DND-41 (cell line): ENCODE measurements around the gene SLC10A7.
A peak's percentile ranks its signal among the peaks of the same experiment; 100 is the strongest.

Experiments used
- ATAC-seq: fragments of 200-7000 bp; cut with Tn5 transposase; 3 replicates; pipeline ENCODE4 v1.9.1; 2021; ENCODE audit warnings: low read depth; ENCODE audit not compliant: insufficient read depth
- DNase-seq: peaks from one replicate; pipeline ENCODE4 v3.0.0-alpha.2; 2020
- H2AFZ ChIP-seq: 2 replicates; pipeline ENCODE4 v1.6.0; 2012; ENCODE audit warnings: low read depth, low read length
- H3K27ac ChIP-seq: 2 replicates; pipeline ENCODE4 v1.5.1; 2012; ENCODE audit warnings: low read length, inconsistent platforms
- H3K27me3 ChIP-seq: fragments of 200-600 bp; sonication (generic); 2 replicates; pipeline ENCODE4 v1.6.0; 2012; ENCODE audit warnings: low read length, mild to moderate bottlenecking, inconsistent platforms; ENCODE audit not compliant: insufficient read depth, poor library complexity
- H3K36me3 ChIP-seq: 2 replicates; pipeline ENCODE4 v1.5.1; 2012; ENCODE audit warnings: low read length, inconsistent platforms; ENCODE audit not compliant: insufficient read depth
- H3K4me1 ChIP-seq: 2 replicates; pipeline ENCODE4 v1.5.1; 2012; ENCODE audit warnings: mild to moderate bottlenecking, low read length; ENCODE audit not compliant: insufficient read depth
- H3K4me2 ChIP-seq: 2 replicates; pipeline ENCODE4 v1.6.0; 2012; ENCODE audit warnings: mild to moderate bottlenecking, moderate library complexity, low read length, inconsistent platforms; ENCODE audit not compliant: insufficient read depth
- H3K4me3 ChIP-seq, 2 experiments: fragments of 200-600 bp in 1 of 2; shearing (Covaris generic) in 1 of 2; 2 replicates each; pipeline ENCODE4 v1.5.1; 2012 to 2016; ENCODE audit warnings: inconsistent platforms in 2 of 2, low read length in 2 of 2, mild to moderate bottlenecking in 2 of 2, low read depth in 1 of 2, moderate library complexity in 1 of 2
- H3K79me2 ChIP-seq: 2 replicates; pipeline ENCODE4 v1.6.0; 2012; ENCODE audit warnings: low read length, inconsistent platforms; ENCODE audit not compliant: insufficient read depth
- H3K9ac ChIP-seq: 2 replicates; pipeline ENCODE4 v1.6.0; 2012; ENCODE audit warnings: low read depth, mild to moderate bottlenecking, inconsistent platforms, low read length, moderate library complexity
- H3K9me3 ChIP-seq: 2 replicates; pipeline ENCODE4 v1.5.1; 2012; ENCODE audit warnings: low read length, moderate library complexity, mild to moderate bottlenecking, inconsistent platforms; ENCODE audit not compliant: insufficient read depth, severe bottlenecking
- H4K20me1 ChIP-seq: 2 replicates; pipeline ENCODE4 v1.6.0; 2012; ENCODE audit warnings: low read length; ENCODE audit not compliant: insufficient read depth
- EZH2 ChIP-seq: IDR thresholded peaks from 3 replicates; pipeline ENCODE4 v1.6.1; 2012; ENCODE audit warnings: borderline replicate concordance, low read depth, mild to moderate bottlenecking, moderate library complexity, low read length, inconsistent platforms; ENCODE audit not compliant: severe bottlenecking
- TF ChIP-seq, protein P1 (sequence below): IDR thresholded peaks from 2 replicates; pipeline ENCODE4 v1.5.1; 2012; ENCODE audit warnings: borderline replicate concordance, low read length, moderate library complexity, mild to moderate bottlenecking; ENCODE audit not compliant: poor library complexity, severe bottlenecking; ENCODE audit errors: extremely low read depth

Gene SLC10A7

GRCh38 chr4:146214238-146214637 is 307.5 kb downstream of the SLC10A7 start, which contains the start of gene REELD1:
REELD1 (plus strand) TSS chr4:146214538; CDS start chr4:146216953, 2,415 bp downstream.
- Histone ChIP-seq H3K4me3 (no peak within 1 kb of the TSS), H3K4me2 (no peak within 1 kb of the TSS), H3K36me3 (no peaks in the 10 kb centered on the region), H3K27me3 (peaks cover 6% of the 10 kb centered on the region), H4K20me1 (no peaks in the 10 kb centered on the region), H3K79me2 (no peaks in the 10 kb centered on the region), H3K4me1 (0 out of 2 replicates have a peak, but pooled peaks cover 3% of the 10 kb centered on the region), H3K27ac (no peak within 1 kb of the TSS), H3K9ac (no peak within 1 kb of the TSS), H2AFZ (no peak within 1 kb of the TSS), H3K9me3 (no peaks in the 10 kb centered on the region)
- TF ChIP-seq, protein P1, sequence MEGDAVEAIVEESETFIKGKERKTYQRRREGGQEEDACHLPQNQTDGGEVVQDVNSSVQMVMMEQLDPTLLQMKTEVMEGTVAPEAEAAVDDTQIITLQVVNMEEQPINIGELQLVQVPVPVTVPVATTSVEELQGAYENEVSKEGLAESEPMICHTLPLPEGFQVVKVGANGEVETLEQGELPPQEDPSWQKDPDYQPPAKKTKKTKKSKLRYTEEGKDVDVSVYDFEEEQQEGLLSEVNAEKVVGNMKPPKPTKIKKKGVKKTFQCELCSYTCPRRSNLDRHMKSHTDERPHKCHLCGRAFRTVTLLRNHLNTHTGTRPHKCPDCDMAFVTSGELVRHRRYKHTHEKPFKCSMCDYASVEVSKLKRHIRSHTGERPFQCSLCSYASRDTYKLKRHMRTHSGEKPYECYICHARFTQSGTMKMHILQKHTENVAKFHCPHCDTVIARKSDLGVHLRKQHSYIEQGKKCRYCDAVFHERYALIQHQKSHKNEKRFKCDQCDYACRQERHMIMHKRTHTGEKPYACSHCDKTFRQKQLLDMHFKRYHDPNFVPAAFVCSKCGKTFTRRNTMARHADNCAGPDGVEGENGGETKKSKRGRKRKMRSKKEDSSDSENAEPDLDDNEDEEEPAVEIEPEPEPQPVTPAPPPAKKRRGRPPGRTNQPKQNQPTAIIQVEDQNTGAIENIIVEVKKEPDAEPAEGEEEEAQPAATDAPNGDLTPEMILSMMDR: no peak
- no peak for TF ChIP-seq EZH2
- no peak for ATAC-seq
- DNase-seq: no peak

- DNase-seq (no peak), ATAC-seq (no peak)
- Histone ChIP-seq H3K79me2 (no peaks in the 10 kb centered on the region), H3K36me3 (no peaks in the 10 kb centered on the region), H3K27me3 (peaks cover 6% of the 10 kb centered on the region), H3K4me3 (no peak overlapping the region), H2AFZ (no peak overlapping the region), H3K9ac (no peak overlapping the region), H4K20me1 (no peaks in the 10 kb centered on the region), H3K4me1 (0 out of 2 replicates have a peak, but pooled peaks cover 3% of the 10 kb centered on the region), H3K9me3 (no peaks in the 10 kb centered on the region), H3K27ac (no peak overlapping the region), H3K4me2 (no peak overlapping the region)
- no peak for TF ChIP-seq EZH2
- TF ChIP-seq, protein P1: no peak
Measured at GRCh38 chr4:146212781-146213180, 309.0 kb downstream of the SLC10A7 start.

DNA sequence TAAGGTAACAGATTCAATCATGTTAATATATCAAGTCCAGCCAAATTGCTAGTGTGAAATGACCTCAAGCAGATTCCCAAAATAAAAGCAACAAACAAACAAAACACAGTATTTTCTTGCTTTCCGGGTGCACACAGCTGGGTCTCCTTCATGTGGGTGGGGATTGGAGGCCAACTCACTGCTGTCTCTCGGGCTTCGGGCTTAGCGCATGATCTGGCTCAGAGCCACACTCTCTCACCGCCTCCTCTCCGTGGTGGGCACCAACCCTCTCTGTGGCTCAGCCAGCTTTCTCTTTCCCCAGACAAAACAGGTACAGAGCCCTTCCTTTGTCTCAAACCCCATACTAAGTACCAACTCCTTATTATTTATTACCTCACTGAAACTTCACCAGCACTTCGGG is 310.3 kb downstream of the SLC10A7 start:
- DNase-seq (peak; percentile 39), ATAC-seq (peak; percentile 88)
- no peak overlapping the region for H3K4me3 ChIP-seq
- no peak overlapping the region for H3K27ac ChIP-seq
- H3K9me3 ChIP-seq: no peaks in the 10 kb centered on the region
- H4K20me1 ChIP-seq: no peaks in the 10 kb centered on the region
- H3K4me2 ChIP-seq: no peak overlapping the region
- H3K4me1 ChIP-seq: 0 out of 2 replicates have a peak, but pooled peaks cover 3% of the 10 kb centered on the region
- H3K36me3 ChIP-seq: no peaks in the 10 kb centered on the region
- H3K79me2 ChIP-seq: no peaks in the 10 kb centered on the region
- H2AFZ ChIP-seq: no peak overlapping the region
- H3K9ac ChIP-seq: no peak overlapping the region
- TF ChIP-seq EZH2: no peak
- TF ChIP-seq, protein P1: no peak
- H3K27me3 ChIP-seq: peaks cover 10% of the 10 kb centered on the region
